ENCODE results near the gene CHD8.
"Not testable (repeated sequence)": the region's sequence is repeated elsewhere in the genome, so short reads cannot be mapped to it uniquely, and the experiment has no call there.

Gene CHD8

GRCh38 chr14:21372814-21373213 is 83.1 kb downstream of the CHD8 start:
- not testable (repeated sequence) for DNase-seq (ENCODE audit: low spot score)

GRCh38 chr14:21369949-21370679 is 85.8 kb downstream of the CHD8 start:
- no peak for DNase-seq (ENCODE audit: low spot score)

- no peak for DNase-seq (ENCODE audit: low spot score)
These were observed 88.3 kb downstream of the CHD8 start for GRCh38 chr14:21367582-21368144.

GRCh38 chr14:21356511-21356910 is 99.4 kb downstream of the CHD8 start:
- DNase-seq (ENCODE audit: low spot score), result no peak

- DNase-seq (ENCODE audit: low spot score), result no peak
These were observed 103.3 kb downstream of the CHD8 start for GRCh38 chr14:21352587-21352986.

- DNase-seq (ENCODE audit: low spot score), result no peak
These were observed 105.4 kb downstream of the CHD8 start for GRCh38 chr14:21350539-21350938.

GRCh38 chr14:21347201-21347600 is 108.7 kb downstream of the CHD8 start:
- DNase-seq (ENCODE audit: low spot score), result no peak

GRCh38 chr14:21346532-21347135 is 109.3 kb downstream of the CHD8 start:
- no peak for DNase-seq (ENCODE audit: low spot score)

- DNase-seq (ENCODE audit: low spot score), result no peak
These were observed 112.7 kb downstream of the CHD8 start for GRCh38 chr14:21343035-21343794.

All from kidney capillary endothelial cell (primary cell).